GM23248 (cell line): ENCODE measurements around the gene LRP5. TPM values are rescaled to one million over a fixed set of nuclear protein-coding genes. Genes with fewer than 3 reads are reported as not detected.
"Not testable (repeated sequence)": the region's sequence is repeated elsewhere in the genome, so short reads cannot be mapped to it uniquely, and the experiment has no call there.

Experiments
- DNase-seq: peaks from one replicate; pipeline ENCODE4 v3.0.0-alpha.2; 2015
- H2AFZ ChIP-seq: fragments of 200-600 bp; sonication (generic); 2 replicates; pipeline ENCODE4 v1.6.1; 2016; ENCODE audit warnings: antibody characterized with exemption
- H3F3A ChIP-seq: fragments of 200-600 bp; sonication (generic); 2 replicates; pipeline ENCODE4 v1.6.1; 2016; ENCODE audit warnings: mild to moderate bottlenecking, antibody characterized with exemption, mixed run types; ENCODE audit not compliant: insufficient read depth
- H3K27ac ChIP-seq: fragments of 200-600 bp; sonication (generic); 2 replicates; pipeline ENCODE4 v1.5.1; 2016; ENCODE audit warnings: mild to moderate bottlenecking
- H3K27me3 ChIP-seq: fragments of 200-600 bp; sonication (generic); replicated peaks from 2 replicates; pipeline ENCODE4 v1.6.1; 2016; ENCODE audit warnings: mild to moderate bottlenecking; ENCODE audit not compliant: insufficient read depth
- H3K36me3 ChIP-seq: fragments of 200-600 bp; sonication (generic); 2 replicates; pipeline ENCODE4 v1.6.1; 2016; ENCODE audit warnings: low read depth, mild to moderate bottlenecking
- H3K4me1 ChIP-seq: fragments of 200-600 bp; sonication (generic); 2 replicates; pipeline ENCODE4 v1.6.1; 2016; ENCODE audit warnings: mild to moderate bottlenecking; ENCODE audit not compliant: insufficient read depth
- H3K4me2 ChIP-seq: fragments of 200-600 bp; sonication (generic); one replicate; pipeline ENCODE4 v1.6.1; 2016; ENCODE audit warnings: mild to moderate bottlenecking; ENCODE audit not compliant: unreplicated experiment
- H3K4me3 ChIP-seq: fragments of 200-600 bp; sonication (generic); 2 replicates; pipeline ENCODE4 v1.5.1; 2016; ENCODE audit warnings: mild to moderate bottlenecking
- H3K79me2 ChIP-seq: fragments of 200-600 bp; sonication (generic); 2 replicates; pipeline ENCODE4 v1.6.1; 2016; ENCODE audit warnings: mild to moderate bottlenecking; ENCODE audit not compliant: insufficient read depth
- H3K9ac ChIP-seq: fragments of 200-600 bp; sonication (generic); 2 replicates; pipeline ENCODE4 v1.6.1; 2016; ENCODE audit warnings: mild to moderate bottlenecking
- H3K9me2 ChIP-seq: fragments of 200-600 bp; sonication (generic); 2 replicates; pipeline ENCODE4 v1.6.1; 2016; ENCODE audit warnings: mixed run types, mild to moderate bottlenecking, moderate library complexity; ENCODE audit not compliant: insufficient read depth
- H3K9me3 ChIP-seq: fragments of 200-600 bp; sonication (generic); one replicate; pipeline ENCODE4 v1.6.1; 2017; ENCODE audit warnings: low read depth
- H4K20me1 ChIP-seq: fragments of 200-600 bp; sonication (generic); 2 replicates; pipeline ENCODE4 v1.6.0; 2016; ENCODE audit not compliant: insufficient read depth
- EZH2 ChIP-seq: fragments of 200-600 bp; sonication (generic); IDR thresholded peaks from 2 replicates; pipeline ENCODE4 v1.6.1; 2018; ENCODE audit warnings: antibody characterized with exemption, mild to moderate bottlenecking; ENCODE audit not compliant: insufficient read depth, poor library complexity, severe bottlenecking
- EZH2phosphoT487 ChIP-seq: fragments of 200-600 bp; sonication (generic); IDR thresholded peaks from 2 replicates; pipeline ENCODE4 v1.6.1; 2018; ENCODE audit warnings: antibody characterized with exemption, moderate library complexity, mild to moderate bottlenecking, low read depth; ENCODE audit not compliant: insufficient read depth
- WGBS, 2 experiments: methylation state at CpG; one replicate each; pipeline ENCODE4 v1.1.6; 2015 to 2017; ENCODE audit warnings: low lambda C conversion rate in 2 of 2, low coverage in 1 of 2; ENCODE audit errors: missing lambda C conversion rate in 2 of 2; 5-methylcytosine and 5-hydroxymethylcytosine counted together
- in situ Hi-C: fragments of 300-500 bp; cut with MboI; formaldehyde crosslinking; loops from 2 replicates; pipeline ENCODE4 v1.15.0; 2020
- polyA plus RNA-seq: library from polyadenylated mRNA; unstranded; fragments of >200 nt; fragmentation: Nextera tagmentation; extraction: Ambion mirVana; gene quantifications from 2 replicates; pipeline ENCODE4 v1.2.1, GENCODE V29; 2016
- total RNA-seq: library from RNA; depleted of rRNA; stranded (reverse); fragments of >200 nt; shearing (Covaris generic); gene quantifications from 2 replicates; pipeline ENCODE4 v1.2.3, GENCODE V29; 2014

LRP5 gene
- total and polyA plus RNA-seq, 2 experiments from 2014 or later, result 3.0 TPM

- 84 to 86% methylated on average over 8 of the region's 8 CpGs for WGBS, 2 experiments
- Histone ChIP-seq H3K4me3 (no peak overlapping the region), H3K36me3 (no peaks in the 10 kb centered on the region), H3K27me3 (no peaks in the 10 kb centered on the region), H4K20me1 (no peaks in the 10 kb centered on the region), H3K9me2 (no peaks in the 10 kb centered on the region), H3K9ac (no peak overlapping the region), H3K4me2 (no peak overlapping the region), H3F3A (no peaks in the 10 kb centered on the region), H3K79me2 (no peaks in the 10 kb centered on the region), H3K9me3 (no peaks in the 10 kb centered on the region), H3K27ac (no peak overlapping the region), H3K4me1 (no peaks in the 10 kb centered on the region), H2AFZ (no peak overlapping the region)
- in situ Hi-C loops, result loop anchor here (10.0 kb wide), 1 partner anchor 186 kb away; no protein-coding TSS in a partner anchor
- TF ChIP-seq EZH2phosphoT487 (no peak), EZH2 (no peak)
- DNase-seq, result no peak
Measured at GRCh38 chr11:68450711-68451110, 138.3 kb downstream of the LRP5 start.

- Histone ChIP-seq H3K9me2 (no peaks in the 10 kb centered on the region), H3F3A (no peaks in the 10 kb centered on the region), H3K27ac (no peak overlapping the region), H3K9ac (no peak overlapping the region), H3K36me3 (no peaks in the 10 kb centered on the region), H3K9me3 (no peaks in the 10 kb centered on the region), H4K20me1 (no peaks in the 10 kb centered on the region), H3K4me3 (no peak overlapping the region), H3K27me3 (no peaks in the 10 kb centered on the region), H2AFZ (no peak overlapping the region), H3K4me2 (no peak overlapping the region), H3K79me2 (no peaks in the 10 kb centered on the region), H3K4me1 (no peaks in the 10 kb centered on the region)
- no peak for DNase-seq
- in situ Hi-C loops, result loop anchor here (10.0 kb wide), 1 partner anchor 190 kb away; no protein-coding TSS in a partner anchor
- WGBS, 2 experiments, result 68 to 69% methylated on average over 7 to 8 of the region's 8 CpGs
- no peak for TF ChIP-seq EZH2
- no peak for TF ChIP-seq EZH2phosphoT487
Measured at GRCh38 chr11:68454767-68455166, 142.4 kb downstream of the LRP5 start.

GRCh38 chr11:68455485-68455884 is 143.1 kb downstream of the LRP5 start:
- Histone ChIP-seq H4K20me1 (no peaks in the 10 kb centered on the region), H3K9ac (no peak overlapping the region), H3K9me3 (no peaks in the 10 kb centered on the region), H3K36me3 (no peaks in the 10 kb centered on the region), H3K9me2 (no peaks in the 10 kb centered on the region), H3K4me1 (no peaks in the 10 kb centered on the region), H3K79me2 (no peaks in the 10 kb centered on the region), H2AFZ (no peak overlapping the region), H3K27ac (no peak overlapping the region), H3K4me3 (no peak overlapping the region), H3K27me3 (no peaks in the 10 kb centered on the region), H3F3A (no peaks in the 10 kb centered on the region), H3K4me2 (no peak overlapping the region)
- in situ Hi-C loops, result loop anchor here (10.0 kb wide), 1 partner anchor 191 kb away; no protein-coding TSS in a partner anchor
- 28 to 44% methylated on average over 8 of the region's 8 CpGs for WGBS, 2 experiments
- TF ChIP-seq EZH2phosphoT487, result no peak
- TF ChIP-seq EZH2, result no peak
- DNase-seq, result no peak

- Histone ChIP-seq H3K9me2 (no peaks in the 10 kb centered on the region), H3K79me2 (peaks cover 16% of the 10 kb centered on the region), H2AFZ (no peak overlapping the region), H3F3A (no peaks in the 10 kb centered on the region), H3K36me3 (no peaks in the 10 kb centered on the region), H3K9ac (no peak overlapping the region), H4K20me1 (no peaks in the 10 kb centered on the region), H3K27ac (no peak overlapping the region), H3K9me3 (no peaks in the 10 kb centered on the region), H3K4me2 (no peak overlapping the region), H3K4me3 (no peak overlapping the region), H3K4me1 (peaks cover 6% of the 10 kb centered on the region; the same call in 1 of the 2 replicates), H3K27me3 (no peaks in the 10 kb centered on the region)
- 27 to 33% methylated on average over 5 to 7 of the region's 8 CpGs for WGBS, 2 experiments
- TF ChIP-seq EZH2phosphoT487, result no peak
- no peak for TF ChIP-seq EZH2
- in situ Hi-C loops, result loop anchor here (10.0 kb wide), 1 partner anchor 193 kb away; no protein-coding TSS in a partner anchor
- no peak for DNase-seq
Measured at GRCh38 chr11:68457216-68457897, 145.0 kb downstream of the LRP5 start.

- Histone ChIP-seq H2AFZ (no peak overlapping the region), H3K36me3 (no peaks in the 10 kb centered on the region), H3K27ac (no peak overlapping the region), H3K79me2 (peaks cover 22% of the 10 kb centered on the region), H3K4me3 (no peak overlapping the region), H3K4me2 (no peak overlapping the region), H3F3A (no peaks in the 10 kb centered on the region; the same call in 1 of the 2 replicates), H3K4me1 (peaks cover 10% of the 10 kb centered on the region), H3K9ac (no peak overlapping the region), H3K27me3 (no peaks in the 10 kb centered on the region), H3K9me2 (no peaks in the 10 kb centered on the region), H4K20me1 (peaks cover 2% of the 10 kb centered on the region; the same call in 1 of the 2 replicates), H3K9me3 (no peaks in the 10 kb centered on the region)
- in situ Hi-C loops, result loop anchor here (10.0 kb wide), 1 partner anchor 193 kb away; no protein-coding TSS in a partner anchor
- TF ChIP-seq EZH2 (no peak), EZH2phosphoT487 (no peak)
- 90 to 94% methylated on average over 7 of the region's 7 CpGs for WGBS, 2 experiments
- DNase-seq, result no peak
Measured at GRCh38 chr11:68457898-68458249, 145.5 kb downstream of the LRP5 start.

- H3F3A ChIP-seq, H2AFZ ChIP-seq, H3K9ac ChIP-seq, H3K4me3 ChIP-seq, H3K36me3 ChIP-seq, DNase-seq, H3K9me2 ChIP-seq, H3K4me2 ChIP-seq, H4K20me1 ChIP-seq, H3K27me3 ChIP-seq, H3K27ac ChIP-seq, H3K9me3 ChIP-seq: not testable (repeated sequence)
- H3K79me2 ChIP-seq, result peaks cover 26% of the 10 kb centered on the region
- peaks cover 14% of the 10 kb centered on the region for H3K4me1 ChIP-seq
- 74 to 75% methylated on average over 6 of the region's 6 CpGs for WGBS, 2 experiments
- in situ Hi-C loops, result loop anchor here (10.0 kb wide), 1 partner anchor 194 kb away; no protein-coding TSS in a partner anchor
Measured at GRCh38 chr11:68458340-68458739, 145.9 kb downstream of the LRP5 start.
